Cerebellar cortex (tissue), 1 donor: ENCODE results near the gene PATL2.
"Not testable (repeated sequence)": the region's sequence is repeated elsewhere in the genome, so short reads cannot be mapped to it uniquely, and the experiment has no call there.

Experiments
- DNase-seq: peaks from one replicate; pipeline ENCODE4 v3.0.0-alpha.2; 2015; ENCODE audit warnings: low spot score

Gene PATL2

GRCh38 chr15:44647036-44647435, 64.1 kb downstream of the PATL2 start:
- DNase-seq = no peak

GRCh38 chr15:44646460-44646859, 64.7 kb downstream of the PATL2 start:
- no peak for DNase-seq

GRCh38 chr15:44641651-44642050, 69.5 kb downstream of the PATL2 start:
- no peak for DNase-seq

GRCh38 chr15:44636976-44637375, 74.1 kb downstream of the PATL2 start:
- DNase-seq = no peak

- DNase-seq = no peak
These were observed 77.5 kb downstream of the PATL2 start for GRCh38 chr15:44633603-44634002.

GRCh38 chr15:44625286-44625685, 85.8 kb downstream of the PATL2 start:
- not testable (repeated sequence) for DNase-seq

- no peak for DNase-seq
These were observed 87.9 kb downstream of the PATL2 start for GRCh38 chr15:44623178-44623577.

GRCh38 chr15:44620081-44620480, 91.0 kb downstream of the PATL2 start:
- no peak for DNase-seq

GRCh38 chr15:44616974-44617373, 94.1 kb downstream of the PATL2 start:
- no peak for DNase-seq
